Measurements from ENCODE around the gene NENF. TPM values are rescaled to one million over a fixed set of nuclear protein-coding genes. Genes with fewer than 3 reads are reported as not detected.

NENF gene
- total and polyA plus RNA-seq, 3 donors from 2014 or later = 33.9 to 54.6 (median 41.6) TPM

DNA sequence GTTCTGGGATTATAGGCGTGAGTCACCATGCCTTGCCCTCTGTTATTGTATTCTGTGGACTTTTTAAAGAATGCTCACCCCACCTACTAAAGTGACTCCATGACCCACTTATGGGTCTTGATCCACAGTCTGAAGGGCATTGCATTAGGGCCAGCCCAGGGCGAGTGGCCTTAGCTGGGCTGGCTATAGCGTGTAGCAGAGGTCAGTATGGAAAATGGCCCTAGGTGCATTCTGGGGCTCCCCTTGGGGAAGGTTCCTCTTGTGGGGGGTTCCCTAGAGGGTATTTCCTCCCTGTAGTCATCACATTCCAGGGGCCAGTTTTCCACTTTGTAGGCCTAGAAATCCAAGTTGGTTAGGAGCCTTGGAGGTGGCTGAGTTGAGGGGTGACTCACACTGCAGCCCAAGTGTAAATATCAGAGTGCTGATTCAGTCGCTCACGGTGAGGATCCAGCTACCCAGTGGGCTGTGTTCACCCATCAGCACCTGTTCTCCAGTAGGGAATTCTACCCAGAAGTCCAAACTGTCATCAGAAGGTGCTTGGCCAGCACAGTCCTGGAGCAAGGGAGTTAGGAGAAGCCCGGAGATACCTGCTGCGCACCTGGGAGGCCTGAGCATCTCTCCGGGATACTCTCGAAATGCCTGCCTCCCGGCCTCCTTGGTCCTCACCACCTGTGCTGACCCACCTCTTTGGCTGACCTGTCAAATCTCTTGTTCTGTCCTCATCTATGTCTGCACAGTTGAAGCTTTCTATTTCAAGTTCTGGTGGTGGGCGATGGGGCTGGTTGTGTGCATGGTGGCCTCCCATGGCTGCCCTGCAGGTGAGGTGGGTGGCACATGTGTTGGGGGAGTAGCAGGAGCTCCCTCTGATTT, 52.2 kb downstream of the NENF start:
- no peaks in the 10 kb centered on the region for H3K36me3 ChIP-seq (ENCODE audit: low read depth, missing control alignments)
- H3K27ac ChIP-seq = no peak overlapping the region
- DNase-seq = no peak
- no peaks in the 10 kb centered on the region for H3K27me3 ChIP-seq
- no peaks in the 10 kb centered on the region for H3K9me3 ChIP-seq
- no peak for TF ChIP-seq POLR2A (IDR thresholded peaks at IDR 0.05)
- TF ChIP-seq, protein P1, sequence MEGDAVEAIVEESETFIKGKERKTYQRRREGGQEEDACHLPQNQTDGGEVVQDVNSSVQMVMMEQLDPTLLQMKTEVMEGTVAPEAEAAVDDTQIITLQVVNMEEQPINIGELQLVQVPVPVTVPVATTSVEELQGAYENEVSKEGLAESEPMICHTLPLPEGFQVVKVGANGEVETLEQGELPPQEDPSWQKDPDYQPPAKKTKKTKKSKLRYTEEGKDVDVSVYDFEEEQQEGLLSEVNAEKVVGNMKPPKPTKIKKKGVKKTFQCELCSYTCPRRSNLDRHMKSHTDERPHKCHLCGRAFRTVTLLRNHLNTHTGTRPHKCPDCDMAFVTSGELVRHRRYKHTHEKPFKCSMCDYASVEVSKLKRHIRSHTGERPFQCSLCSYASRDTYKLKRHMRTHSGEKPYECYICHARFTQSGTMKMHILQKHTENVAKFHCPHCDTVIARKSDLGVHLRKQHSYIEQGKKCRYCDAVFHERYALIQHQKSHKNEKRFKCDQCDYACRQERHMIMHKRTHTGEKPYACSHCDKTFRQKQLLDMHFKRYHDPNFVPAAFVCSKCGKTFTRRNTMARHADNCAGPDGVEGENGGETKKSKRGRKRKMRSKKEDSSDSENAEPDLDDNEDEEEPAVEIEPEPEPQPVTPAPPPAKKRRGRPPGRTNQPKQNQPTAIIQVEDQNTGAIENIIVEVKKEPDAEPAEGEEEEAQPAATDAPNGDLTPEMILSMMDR (IDR thresholded peaks at IDR 0.05) = no peak
- intact Hi-C loops (cut with DNase I; ENCODE audit: low total_unique reads) = no loop called here
- 90 to 92% methylated on average over 8 to 11 of the region's 11 CpGs for WGBS, 2 donors
- peaks cover 11% of the 10 kb centered on the region for H3K4me1 ChIP-seq
- H3K4me3 ChIP-seq = no peak overlapping the region

GRCh38 chr1:212485571-212485912, 52.8 kb downstream of the NENF start:
- intact Hi-C loops (cut with DNase I; ENCODE audit: low total_unique reads) = no loop called here
- 91 to 97% methylated on average over 4 of the region's 4 CpGs for WGBS, 2 donors
- Histone ChIP-seq H3K27ac (no peak overlapping the region), H3K4me3 (no peak overlapping the region), H3K4me1 (peaks cover 11% of the 10 kb centered on the region), H3K9me3 (no peaks in the 10 kb centered on the region), H3K27me3 (no peaks in the 10 kb centered on the region), H3K36me3 (ENCODE audit: low read depth, missing control alignments) (no peaks in the 10 kb centered on the region)
- no peak for DNase-seq
- TF ChIP-seq POLR2A (IDR thresholded peaks at IDR 0.05) = no peak
- TF ChIP-seq, protein P1 (IDR thresholded peaks at IDR 0.05) = no peak

DNA sequence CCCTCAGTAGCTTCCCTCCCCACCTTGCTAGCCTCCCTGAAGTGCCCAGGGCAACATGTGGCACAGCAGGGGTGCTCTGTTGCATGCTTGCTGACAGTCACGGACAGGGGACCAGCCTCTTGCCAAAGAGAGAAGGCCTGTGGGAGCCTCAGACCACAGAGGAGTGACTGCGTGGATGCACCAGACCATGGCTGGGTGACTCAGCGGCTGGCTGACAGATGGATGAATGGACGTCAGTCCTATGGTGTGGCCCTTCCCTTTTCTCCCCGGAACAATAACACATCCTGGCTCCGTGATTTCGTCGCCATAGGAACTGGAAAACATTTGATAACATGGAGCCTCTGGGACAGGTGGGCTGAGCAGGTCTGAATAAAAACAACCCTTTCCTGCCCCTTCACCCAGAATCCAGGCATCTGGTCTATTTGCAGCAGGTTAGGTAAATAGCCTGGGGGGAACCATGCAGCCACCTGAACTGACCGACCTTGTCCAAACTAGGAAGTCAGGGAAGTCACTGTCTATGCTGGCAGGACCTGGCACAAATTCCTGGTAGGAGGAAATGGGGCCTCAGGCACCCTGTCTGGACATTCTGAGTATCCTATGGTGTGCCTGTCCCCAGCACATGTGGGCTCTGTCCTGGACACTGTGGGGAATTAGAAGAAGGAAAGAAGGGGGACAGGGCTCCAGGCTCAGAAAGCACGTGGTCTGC, 53.3 kb downstream of the NENF start:
- no peak overlapping the region for H3K27ac ChIP-seq
- no peak overlapping the region for H3K4me3 ChIP-seq
- peaks cover 11% of the 10 kb centered on the region for H3K4me1 ChIP-seq
- intact Hi-C loops (cut with DNase I; ENCODE audit: low total_unique reads) = no loop called here
- no peaks in the 10 kb centered on the region for H3K9me3 ChIP-seq
- TF ChIP-seq, protein P1 (IDR thresholded peaks at IDR 0.05) = no peak
- TF ChIP-seq POLR2A (IDR thresholded peaks at IDR 0.05) = no peak
- peak; percentile 49 for DNase-seq
- 74 to 81% methylated on average over 10 of the region's 10 CpGs for WGBS, 2 donors
- H3K27me3 ChIP-seq = no peaks in the 10 kb centered on the region
- no peaks in the 10 kb centered on the region for H3K36me3 ChIP-seq (ENCODE audit: low read depth, missing control alignments)

DNA sequence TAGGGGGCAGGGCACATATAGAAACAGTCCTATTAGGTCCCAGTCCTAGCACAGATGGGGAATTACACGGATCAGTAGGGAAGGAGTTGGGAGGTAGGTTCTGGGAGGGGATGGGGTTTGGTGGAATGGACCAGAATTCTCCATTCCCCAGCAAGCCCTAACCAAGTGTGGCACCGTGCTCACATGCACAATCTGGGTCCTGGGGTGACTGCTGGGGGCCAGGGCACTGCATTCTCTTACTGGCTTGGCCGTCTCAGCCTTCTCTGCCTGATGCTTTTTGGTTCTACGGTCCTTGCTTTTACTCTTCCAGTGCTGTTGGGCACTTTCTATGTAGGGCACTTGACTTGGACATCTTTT, 53.9 kb downstream of the NENF start:
- Histone ChIP-seq H3K27me3 (no peaks in the 10 kb centered on the region), H3K27ac (no peak overlapping the region), H3K4me3 (no peak overlapping the region), H3K4me1 (peaks cover 11% of the 10 kb centered on the region), H3K9me3 (no peaks in the 10 kb centered on the region), H3K36me3 (ENCODE audit: low read depth, missing control alignments) (no peaks in the 10 kb centered on the region)
- TF ChIP-seq, protein P1 (IDR thresholded peaks at IDR 0.05) = no peak
- no peak for TF ChIP-seq POLR2A (IDR thresholded peaks at IDR 0.05)
- WGBS, 2 donors = 89 to 93% methylated on average over 4 of the region's 4 CpGs
- no peak for DNase-seq
- intact Hi-C loops (cut with DNase I; ENCODE audit: low total_unique reads) = no loop called here
